AG09309 (cell line): ENCODE measurements around the gene ATF7IP.
"Not testable (repeated sequence)": the region's sequence is repeated elsewhere in the genome, so short reads cannot be mapped to it uniquely, and the experiment has no call there.

Source experiments
- DNase-seq: peaks from one replicate; pipeline ENCODE4 v3.0.0-alpha.2; 2010; ENCODE audit warnings: low read depth
- H3K4me3 ChIP-seq: 2 replicates; pipeline ENCODE4 v1.5.1; 2011; ENCODE audit warnings: mild to moderate bottlenecking, low read depth, low read length, moderate library complexity; ENCODE audit not compliant: control insufficient read depth
- CTCF ChIP-seq: IDR thresholded peaks from 2 replicates; pipeline ENCODE4 v1.5.1; 2011; ENCODE audit warnings: mild to moderate bottlenecking, low read depth, low read length, inconsistent platforms; ENCODE audit not compliant: insufficient read depth, control insufficient read depth; ENCODE audit errors: missing control alignments

The ATF7IP gene

GRCh38 chr12:14365294-14366208 is at the start of gene ATF7IP:
Gene ATF7IP, plus strand, starts transcription at chr12:14365682. Its CDS starts 58,234 bp downstream, at chr12:14423916.
- peak; percentile 94 for DNase-seq
- peak; percentile 36 for TF ChIP-seq CTCF
- peak within 1 kb of the TSS; percentile 73 for H3K4me3 ChIP-seq

DNA sequence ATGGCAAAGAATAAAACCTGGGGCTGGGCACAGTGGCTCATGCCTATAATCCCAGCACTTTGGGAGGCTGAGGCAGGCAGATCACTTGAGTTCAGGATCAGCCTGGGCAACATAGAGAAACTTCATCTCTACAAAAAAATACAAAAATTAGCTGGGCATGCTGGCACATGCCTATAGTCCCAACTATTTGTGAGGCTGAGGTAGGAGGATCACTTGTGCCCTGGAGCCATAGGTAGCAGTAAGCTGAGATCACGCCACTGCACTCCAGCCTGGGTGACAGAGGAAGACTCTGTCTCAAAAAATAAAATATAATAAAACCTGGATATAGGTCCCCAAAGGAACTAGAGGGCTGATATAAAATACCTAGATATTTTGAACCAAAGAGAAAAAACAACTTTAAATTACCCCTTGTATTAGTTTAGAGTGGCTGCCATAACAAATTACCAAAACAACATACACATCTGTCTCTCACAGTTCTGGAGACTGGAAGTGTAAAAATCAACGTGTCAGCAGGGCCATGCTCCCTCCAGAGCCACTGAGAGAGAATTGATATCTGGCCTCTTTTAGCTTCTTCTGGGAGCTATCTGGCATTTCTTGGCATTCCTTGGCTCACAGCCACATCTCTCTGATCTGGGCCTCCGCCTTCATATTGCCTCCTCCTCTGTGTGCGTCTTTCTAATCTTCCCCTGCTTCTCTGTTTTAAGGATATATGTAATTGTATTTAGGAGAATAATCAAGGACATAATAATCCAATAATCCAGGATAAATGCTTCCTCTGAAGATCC is 47.9 kb upstream of the ATF7IP start:
- no peak for DNase-seq
- no peak overlapping the region for H3K4me3 ChIP-seq
- no peak for TF ChIP-seq CTCF

DNA sequence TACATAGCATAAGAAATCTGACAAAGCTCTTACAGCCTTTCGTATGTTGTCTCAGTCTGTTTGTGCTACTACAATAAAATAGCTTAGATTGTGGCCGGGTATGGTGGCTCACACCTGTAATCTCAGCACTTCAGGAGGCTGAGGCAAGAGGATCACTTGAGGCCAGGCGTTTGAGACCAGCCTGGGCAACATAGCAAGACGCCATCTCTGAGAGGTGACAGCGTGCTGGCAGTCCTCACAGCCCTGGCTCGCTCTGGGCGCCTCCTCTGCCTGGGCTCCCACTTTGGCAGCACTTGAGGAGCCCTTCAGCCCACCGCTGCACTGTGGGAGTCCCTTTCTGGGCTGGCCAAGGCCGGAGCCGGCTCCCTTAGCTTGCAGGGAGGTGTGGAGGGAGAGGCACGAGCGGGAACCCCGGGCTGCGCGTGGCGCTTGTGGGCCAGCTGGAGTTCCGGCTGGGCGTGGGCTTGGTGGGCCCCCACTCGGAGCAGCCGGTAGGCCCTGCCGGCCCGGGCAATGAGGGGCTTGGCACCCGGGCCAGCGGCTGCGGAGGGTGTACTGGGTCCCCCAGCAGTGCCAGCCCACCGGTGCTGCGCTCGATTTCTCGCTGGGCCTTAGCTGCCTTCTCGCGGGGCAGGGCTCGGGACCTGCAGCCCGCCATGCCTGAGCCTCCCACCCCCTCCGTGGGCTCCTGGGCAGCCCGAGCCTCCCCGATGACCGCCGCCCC is 45.6 kb upstream of the ATF7IP start:
- not testable (repeated sequence) for DNase-seq, H3K4me3 ChIP-seq

DNA sequence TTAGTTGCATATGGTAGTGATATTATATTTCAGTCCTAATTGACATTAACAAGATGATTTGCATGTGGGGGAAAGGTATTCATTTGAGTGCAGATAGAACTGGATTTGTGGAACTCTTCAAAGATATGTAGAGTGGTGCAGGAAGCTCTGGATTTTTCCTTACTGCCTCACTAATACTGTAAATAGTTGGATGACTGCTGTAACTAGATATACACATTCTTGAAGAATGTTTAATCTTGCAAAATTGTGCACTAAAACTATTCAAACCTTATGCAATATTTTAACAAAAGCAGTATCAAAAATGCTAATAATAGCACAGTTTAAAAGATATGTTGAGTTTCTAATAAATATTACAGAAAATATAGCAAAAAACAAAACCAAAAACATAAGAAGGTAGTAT is 43.1 kb upstream of the ATF7IP start:
- no peak for TF ChIP-seq CTCF
- DNase-seq = peak; percentile 8
- H3K4me3 ChIP-seq = no peak overlapping the region

DNA sequence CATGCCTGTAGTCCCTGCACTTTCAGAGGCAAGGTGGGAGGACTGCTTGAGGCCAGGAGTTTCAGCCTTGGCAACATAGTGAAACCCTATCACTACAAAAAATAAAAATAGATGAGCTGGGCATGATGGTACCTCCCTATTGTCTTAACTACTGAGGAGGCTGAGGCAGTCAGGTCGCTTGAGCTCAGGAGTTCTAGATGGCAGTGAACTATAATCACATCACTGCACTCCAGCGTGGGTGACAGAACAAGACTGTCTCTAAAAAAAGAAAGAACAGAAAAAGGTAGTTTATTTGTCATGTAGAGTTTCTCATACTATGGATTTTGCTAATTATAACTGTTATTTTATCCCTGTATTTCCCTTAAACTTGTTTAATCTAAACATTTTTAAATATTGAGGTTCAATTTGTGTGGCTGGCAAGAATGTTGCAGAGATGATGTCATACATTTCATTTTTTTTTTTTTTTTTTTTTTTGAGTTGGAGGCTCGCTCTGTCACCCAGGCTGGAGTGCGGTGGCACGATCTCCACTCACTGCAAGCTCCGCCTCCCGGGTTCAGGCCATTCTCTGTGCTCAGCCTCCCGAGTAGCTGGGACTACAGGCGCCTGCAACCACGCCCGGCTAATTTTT is 39.7 kb upstream of the ATF7IP start:
- DNase-seq = no peak
- no peak for TF ChIP-seq CTCF

DNA sequence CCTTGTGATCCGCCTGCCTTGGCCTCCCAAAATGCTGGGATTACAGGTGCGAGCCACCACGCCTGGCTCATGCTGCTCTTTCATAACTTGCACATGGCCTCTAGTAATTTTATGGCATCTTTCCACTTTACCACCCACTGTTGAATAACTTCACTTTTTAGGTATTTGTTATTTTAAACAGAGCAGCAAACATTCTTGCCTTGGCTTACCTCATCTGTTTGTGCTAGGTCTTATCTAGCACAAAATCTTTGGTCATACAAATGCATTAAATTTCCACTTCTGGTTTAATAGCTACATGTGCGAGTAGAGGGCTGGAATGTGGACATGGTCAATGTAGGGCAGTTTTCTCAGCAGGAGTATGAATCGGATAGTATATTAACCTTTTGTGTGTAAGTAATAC is 38.8 kb upstream of the ATF7IP start:
- no peak overlapping the region for H3K4me3 ChIP-seq
- DNase-seq = peak; percentile 33
- no peak for TF ChIP-seq CTCF

More for the DNA sequence above, 39.7 kb upstream of the ATF7IP start:
- no peak overlapping the region for H3K4me3 ChIP-seq
